Osteoblast (primary cell): ENCODE results near the gene NAPSA. TPM values are rescaled to one million over a fixed set of nuclear protein-coding genes. Genes with fewer than 3 reads are reported as not detected.
A peak's percentile ranks its signal among the peaks of the same experiment; 100 is the strongest.

ENCODE experiments used
- DNase-seq: peaks from one replicate; pipeline ENCODE4 v3.0.0; 2011; ENCODE audit warnings: low spot score, mixed read lengths; ENCODE audit not compliant: insufficient read length; ENCODE audit errors: missing footprints
- H2AFZ ChIP-seq: 2 replicates; pipeline ENCODE4 v1.6.0; 2011; ENCODE audit warnings: mild to moderate bottlenecking, low read length
- H3K27ac ChIP-seq: 2 replicates; pipeline ENCODE4 v1.5.1; 2011; ENCODE audit warnings: mild to moderate bottlenecking, low read depth, low read length, moderate library complexity
- H3K27me3 ChIP-seq: 2 replicates; pipeline ENCODE4 v1.6.0; 2012; ENCODE audit warnings: mild to moderate bottlenecking, control low read depth, inconsistent platforms, low read length, moderate library complexity; ENCODE audit not compliant: insufficient read depth
- H3K36me3 ChIP-seq: 2 replicates; pipeline ENCODE4 v1.5.1; 2011; ENCODE audit warnings: mild to moderate bottlenecking, low read length, control low read depth, moderate library complexity; ENCODE audit not compliant: insufficient read depth
- H3K4me1 ChIP-seq: 2 replicates; pipeline ENCODE4 v1.5.1; 2011; ENCODE audit warnings: mild to moderate bottlenecking, low read length, control low read depth, moderate library complexity; ENCODE audit not compliant: insufficient read depth
- H3K4me2 ChIP-seq: 2 replicates; pipeline ENCODE4 v1.6.0; 2011; ENCODE audit warnings: mild to moderate bottlenecking, low read length; ENCODE audit not compliant: insufficient read depth
- H3K4me3 ChIP-seq: fragments of 200-600 bp; sonication (generic); 3 replicates; pipeline ENCODE4 v1.5.1; 2012; ENCODE audit warnings: mild to moderate bottlenecking, low read length, inconsistent platforms; ENCODE audit not compliant: insufficient read depth
- H3K79me2 ChIP-seq: 2 replicates; pipeline ENCODE4 v1.6.0; 2012; ENCODE audit warnings: mild to moderate bottlenecking, low read length, control low read depth, inconsistent platforms; ENCODE audit not compliant: insufficient read depth
- H3K9me3 ChIP-seq: 2 replicates; pipeline ENCODE4 v1.5.1; 2011; ENCODE audit warnings: low read depth, low read length, control low read depth
- H4K20me1 ChIP-seq: 2 replicates; pipeline ENCODE4 v1.6.0; 2012; ENCODE audit warnings: mild to moderate bottlenecking, low read length, control low read depth; ENCODE audit not compliant: insufficient read depth
- CTCF ChIP-seq: IDR thresholded peaks from 2 replicates; pipeline ENCODE4 v1.5.1; 2011; ENCODE audit warnings: mild to moderate bottlenecking, low read depth, low read length, moderate library complexity; ENCODE audit errors: extremely low read depth
- total RNA-seq: library from RNA; depleted of rRNA; stranded (reverse); fragments of >200 nt; gene quantifications from 2 replicates; pipeline ENCODE4 v1.2.3, GENCODE V29; 2012

NAPSA gene
- total RNA-seq, 1 donor, result under 0.01 TPM

GRCh38 chr19:50402544-50403301 is 37.3 kb upstream of the NAPSA start:
- Histone ChIP-seq H3K27me3 (no peaks in the 10 kb centered on the region), H3K4me2 (no peak overlapping the region), H3K9me3 (no peaks in the 10 kb centered on the region), H3K4me3 (no peak overlapping the region), H3K79me2 (no peaks in the 10 kb centered on the region), H3K27ac (no peak overlapping the region), H4K20me1 (no peaks in the 10 kb centered on the region), H3K36me3 (no peaks in the 10 kb centered on the region), H3K4me1 (no peaks in the 10 kb centered on the region), H2AFZ (no peak overlapping the region)
- DNase-seq, result peak; percentile 8
- no peak for TF ChIP-seq CTCF

- Histone ChIP-seq H3K36me3 (no peaks in the 10 kb centered on the region), H3K4me2 (no peak overlapping the region), H4K20me1 (no peaks in the 10 kb centered on the region), H3K4me1 (no peaks in the 10 kb centered on the region), H3K27me3 (no peaks in the 10 kb centered on the region), H3K4me3 (no peak overlapping the region), H3K79me2 (no peaks in the 10 kb centered on the region), H2AFZ (no peak overlapping the region), H3K27ac (no peak overlapping the region), H3K9me3 (no peaks in the 10 kb centered on the region)
- DNase-seq, result peak; percentile 86
- TF ChIP-seq CTCF, result no peak
Observed at GRCh38 chr19:50401605-50402450, 36.4 kb upstream of the NAPSA start.

GRCh38 chr19:50399368-50399745 is 33.9 kb upstream of the NAPSA start:
- no peaks in the 10 kb centered on the region for H3K9me3 ChIP-seq
- H4K20me1 ChIP-seq, result no peaks in the 10 kb centered on the region
- no peak for TF ChIP-seq CTCF
- no peak overlapping the region for H3K27ac ChIP-seq
- DNase-seq, result peak; percentile 14
- H3K4me3 ChIP-seq, result no peak overlapping the region
- H3K79me2 ChIP-seq, result no peaks in the 10 kb centered on the region
- no peaks in the 10 kb centered on the region for H3K4me1 ChIP-seq
- no peaks in the 10 kb centered on the region for H3K27me3 ChIP-seq
- no peak overlapping the region for H3K4me2 ChIP-seq
- no peaks in the 10 kb centered on the region for H3K36me3 ChIP-seq
- no peak overlapping the region for H2AFZ ChIP-seq
